ENCODE results near the gene RNASEH2A. TPM values are rescaled to one million over a fixed set of nuclear protein-coding genes. Genes with fewer than 3 reads are reported as not detected.
"Not testable (repeated sequence)": the region's sequence is repeated elsewhere in the genome, so short reads cannot be mapped to it uniquely, and the experiment has no call there.

Gene RNASEH2A
- total RNA-seq, 4 donors from 2014 or later, result 2.7 to 17.5 (median 4.0) TPM; not detected in 1

- H3K4me1 ChIP-seq, result peaks cover 7 to 39% (median 26%) of the 10 kb centered on the region in 4 donors
- 52 to 64% methylated on average over 4 to 7 of the region's 7 CpGs for WGBS, 2 donors (ENCODE audit: low coverage in 1 of 2)
- TF ChIP-seq, protein P1, sequence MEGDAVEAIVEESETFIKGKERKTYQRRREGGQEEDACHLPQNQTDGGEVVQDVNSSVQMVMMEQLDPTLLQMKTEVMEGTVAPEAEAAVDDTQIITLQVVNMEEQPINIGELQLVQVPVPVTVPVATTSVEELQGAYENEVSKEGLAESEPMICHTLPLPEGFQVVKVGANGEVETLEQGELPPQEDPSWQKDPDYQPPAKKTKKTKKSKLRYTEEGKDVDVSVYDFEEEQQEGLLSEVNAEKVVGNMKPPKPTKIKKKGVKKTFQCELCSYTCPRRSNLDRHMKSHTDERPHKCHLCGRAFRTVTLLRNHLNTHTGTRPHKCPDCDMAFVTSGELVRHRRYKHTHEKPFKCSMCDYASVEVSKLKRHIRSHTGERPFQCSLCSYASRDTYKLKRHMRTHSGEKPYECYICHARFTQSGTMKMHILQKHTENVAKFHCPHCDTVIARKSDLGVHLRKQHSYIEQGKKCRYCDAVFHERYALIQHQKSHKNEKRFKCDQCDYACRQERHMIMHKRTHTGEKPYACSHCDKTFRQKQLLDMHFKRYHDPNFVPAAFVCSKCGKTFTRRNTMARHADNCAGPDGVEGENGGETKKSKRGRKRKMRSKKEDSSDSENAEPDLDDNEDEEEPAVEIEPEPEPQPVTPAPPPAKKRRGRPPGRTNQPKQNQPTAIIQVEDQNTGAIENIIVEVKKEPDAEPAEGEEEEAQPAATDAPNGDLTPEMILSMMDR (IDR thresholded peaks at IDR 0.05), result no peak
- TF ChIP-seq POLR2A (IDR thresholded peaks at IDR 0.05) (no peak), EP300 (IDR thresholded peaks at IDR 0.05; ENCODE audit: low read depth) (no peak), POLR2AphosphoS5 (IDR thresholded peaks at IDR 0.05) (peak in 1 of 3 donors; percentile 42)
- peak overlapping the region; percentile 97 to 99 (median 98) for H3K27ac ChIP-seq
- intact Hi-C loops (cut with DNase I; ENCODE audit: low total_unique reads), result no loop called here
- H3K27me3 ChIP-seq, result no peaks in the 10 kb centered on the region
- in situ Hi-C loops (cut with MboI; ENCODE audit: low pct_ligation_motif_present in 1 of 4, low pct_unique_long_range_greater_than_20kb in 1 of 4, low sequenced_read_pairs in 3 of 4), result no loop called here
- DNase-seq, result no peak
- no peaks in the 10 kb centered on the region for H3K9me3 ChIP-seq
- H3K36me3 ChIP-seq, result no peaks in the 10 kb centered on the region
- peak overlapping the region; percentile 42 to 90 (median 87) for H3K4me3 ChIP-seq
Observed at GRCh38 chr19:12794196-12794941, 12.0 kb upstream of the RNASEH2A start.

GRCh38 chr19:12794971-12795381, 11.4 kb upstream of the RNASEH2A start:
- in situ Hi-C loops (cut with MboI; ENCODE audit: low pct_ligation_motif_present in 1 of 4, low pct_unique_long_range_greater_than_20kb in 1 of 4, low sequenced_read_pairs in 3 of 4) (no loop called here), intact Hi-C loops (cut with DNase I; ENCODE audit: low total_unique reads) (no loop called here)
- H3K9me3 ChIP-seq, result no peaks in the 10 kb centered on the region
- 89 to 100% methylated on average over 2 to 9 of the region's 9 CpGs for WGBS, 2 donors (ENCODE audit: low coverage in 1 of 2)
- peaks cover 7 to 40% (median 26%) of the 10 kb centered on the region in 4 donors for H3K4me1 ChIP-seq
- no peaks in the 10 kb centered on the region for H3K27me3 ChIP-seq
- H3K27ac ChIP-seq, result peak overlapping the region; percentile 97 to 99 (median 98)
- DNase-seq, result no peak
- no peak overlapping the region for H3K4me3 ChIP-seq
- TF ChIP-seq, protein P1 (IDR thresholded peaks at IDR 0.05), result no peak
- TF ChIP-seq POLR2AphosphoS5 (IDR thresholded peaks at IDR 0.05), result peak in 1 of 3 donors; percentile 54
- no peaks in the 10 kb centered on the region for H3K36me3 ChIP-seq

- peak; percentile 85 for DNase-seq
- peaks cover 12 to 43% (median 25%) of the 10 kb centered on the region in 4 donors for H3K4me1 ChIP-seq
- H3K36me3 ChIP-seq, result no peaks in the 10 kb centered on the region
- in situ Hi-C loops (cut with MboI; ENCODE audit: low pct_ligation_motif_present in 1 of 4, low pct_unique_long_range_greater_than_20kb in 1 of 4, low sequenced_read_pairs in 3 of 4) (no loop called here), intact Hi-C loops (cut with DNase I; ENCODE audit: low total_unique reads) (loop anchor here (1.0 kb wide), 1 partner anchor 19 kb away; no protein-coding TSS in a partner anchor)
- TF ChIP-seq POLR2A (IDR thresholded peaks at IDR 0.05), result peak; percentile 72
- TF ChIP-seq POLR2AphosphoS5 (IDR thresholded peaks at IDR 0.05), result peak in 2 of 3 donors; percentile 66 to 85
- TF ChIP-seq, protein P1 (IDR thresholded peaks at IDR 0.05), result peak; percentile 93 to 100 (median 96)
- TF ChIP-seq EP300 (IDR thresholded peaks at IDR 0.05; ENCODE audit: low read depth), result no peak
- no peaks in the 10 kb centered on the region for H3K9me3 ChIP-seq
- no peaks in the 10 kb centered on the region for H3K27me3 ChIP-seq
- H3K4me3 ChIP-seq, result peak overlapping the region in 1 of 4 donors; percentile 32
- 0 to 4% methylated on average over 8 to 18 of the region's 18 CpGs for WGBS, 2 donors (ENCODE audit: low coverage in 1 of 2)
- H3K27ac ChIP-seq, result peak overlapping the region; percentile 97 to 99 (median 98)
Observed at GRCh38 chr19:12796146-12797071, 10.0 kb upstream of the RNASEH2A start.

DNA sequence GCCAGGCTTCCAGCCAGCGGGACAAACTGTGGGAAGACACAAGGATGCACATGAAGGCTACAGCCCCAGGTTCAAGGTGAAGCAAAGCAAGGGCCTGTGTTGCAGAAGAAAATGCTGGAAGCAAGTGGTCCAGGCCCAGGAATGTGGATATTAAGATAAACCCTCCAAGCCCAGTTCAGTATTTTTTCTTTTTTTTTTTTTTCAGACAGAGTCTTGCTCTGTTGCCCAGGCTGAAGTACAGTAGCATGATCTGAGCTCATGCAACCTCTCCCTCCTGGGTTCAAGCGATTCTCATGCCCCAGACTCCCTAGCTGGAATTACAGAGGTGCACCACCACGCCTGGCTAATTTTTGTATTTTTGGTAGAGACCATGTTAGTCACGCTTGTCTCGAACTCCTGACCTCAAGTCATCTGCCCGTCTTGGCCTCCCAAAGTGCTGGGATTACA, 9.2 kb upstream of the RNASEH2A start:
- H3K36me3 ChIP-seq, result no peaks in the 10 kb centered on the region
- H3K9me3 ChIP-seq, result no peaks in the 10 kb centered on the region
- H3K27ac ChIP-seq, result peak overlapping the region in 2 of 4 donors; percentile 99
- no peaks in the 10 kb centered on the region for H3K27me3 ChIP-seq
- H3K4me3 ChIP-seq, result no peak overlapping the region
- intact Hi-C loops (cut with DNase I; ENCODE audit: low total_unique reads), result no loop called here
- in situ Hi-C loops (cut with MboI; ENCODE audit: low pct_ligation_motif_present in 1 of 4, low pct_unique_long_range_greater_than_20kb in 1 of 4, low sequenced_read_pairs in 3 of 4), result no loop called here
- DNase-seq, result no peak
- H3K4me1 ChIP-seq, result peaks cover 12 to 45% (median 28%) of the 10 kb centered on the region in 4 donors
- WGBS, 2 donors (ENCODE audit: low coverage in 1 of 2), result 86 to 89% methylated on average over 4 to 6 of the region's 6 CpGs
- TF ChIP-seq, protein P1 (IDR thresholded peaks at IDR 0.05), result no peak
- TF ChIP-seq POLR2AphosphoS5 (IDR thresholded peaks at IDR 0.05), result peak in 1 of 3 donors; percentile 62

DNA sequence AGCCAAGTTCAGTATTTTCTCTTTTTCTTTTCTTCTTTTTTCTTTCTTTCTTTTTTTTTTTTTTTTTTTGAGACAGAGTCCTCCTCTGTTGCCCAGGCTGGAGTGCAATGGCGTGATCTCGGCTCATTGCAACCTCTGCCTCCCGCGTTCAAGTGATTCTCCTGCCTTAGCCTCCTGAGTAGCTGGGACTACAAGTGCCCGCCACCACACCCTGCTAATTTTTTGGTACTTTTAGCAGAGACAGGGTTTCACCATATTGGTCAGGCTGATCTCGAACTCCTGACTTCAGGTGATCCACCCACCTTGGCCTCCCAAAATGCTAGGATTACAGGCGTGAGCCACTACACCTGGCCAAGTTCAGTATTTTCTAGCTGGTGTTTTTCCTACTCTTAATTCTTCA, 8.8 kb upstream of the RNASEH2A start:
- DNase-seq; H3K27ac ChIP-seq; in situ Hi-C loops (cut with MboI; ENCODE audit: low pct_ligation_motif_present in 1 of 4, low pct_unique_long_range_greater_than_20kb in 1 of 4, low sequenced_read_pairs in 3 of 4); intact Hi-C loops (cut with DNase I; ENCODE audit: low total_unique reads); H3K9me3 ChIP-seq; H3K4me3 ChIP-seq; H3K36me3 ChIP-seq; H3K27me3 ChIP-seq: not testable (repeated sequence)
- H3K4me1 ChIP-seq, result peaks cover 16 to 49% (median 32%) of the 10 kb centered on the region in 4 donors
- 83 to 95% methylated on average over 2 to 7 of the region's 7 CpGs for WGBS, 2 donors (ENCODE audit: low coverage in 1 of 2)
